Heart right ventricle (tissue), 16 donors: ENCODE measurements around the gene POLR2I. TPM values are rescaled to one million over a fixed set of nuclear protein-coding genes. Genes with fewer than 3 reads are reported as not detected.

Experiments used
- ATAC-seq, 8 donors: fragments of 200-7000 bp; cut with Tn5 transposase; one replicate each; pipeline ENCODE4 v1.9.1; 2020; ENCODE audit warnings: mild to moderate bottlenecking in 8 of 8, moderate library complexity in 8 of 8, moderate number of reproducible peaks in 1 of 8
- DNase-seq, 2 donors: peaks; one replicate each; pipeline ENCODE4 v3.0.0-alpha.2; 2020
- H3K27ac ChIP-seq, 10 donors: fragments of 200-600 bp; sonication (generic) in 2 of 10; one replicate each; pipeline versions ENCODE4 v1.5.0 to v1.8.0; 2020 to 2022; ENCODE audit warnings: mild to moderate bottlenecking in 3 of 10
- H3K27me3 ChIP-seq, 7 donors: fragments of 200-600 bp; one replicate each; pipeline ENCODE4 v1.8.0; 2021 to 2022; ENCODE audit warnings: mild to moderate bottlenecking in 2 of 7
- H3K36me3 ChIP-seq, 9 donors: fragments of 200-600 bp; sonication (generic) in 1 of 9; one replicate each; pipeline versions ENCODE4 v1.5.0 to v1.8.0; 2020 to 2022; ENCODE audit warnings: mild to moderate bottlenecking in 2 of 9
- H3K4me1 ChIP-seq, 9 donors: fragments of 200-600 bp; sonication (generic) in 1 of 9; one replicate each; pipeline versions ENCODE4 v1.5.0 to v1.8.0; 2020 to 2022; ENCODE audit warnings: mild to moderate bottlenecking in 4 of 9
- H3K4me3 ChIP-seq, 10 donors: fragments of 200-600 bp; sonication (generic) in 2 of 10; one replicate each; pipeline versions ENCODE4 v1.5.0 to v1.8.0; 2020 to 2022; ENCODE audit warnings: mild to moderate bottlenecking in 7 of 10, moderate library complexity in 2 of 10
- H3K9me3 ChIP-seq, 11 donors: fragments of 200-600 bp in 10 of 11; sonication (generic) in 2 of 11; one replicate each; pipeline versions ENCODE4 v1.5.0 to v1.8.0; 2013 to 2022; ENCODE audit warnings: mild to moderate bottlenecking in 2 of 11, control low read depth in 1 of 11, moderate library complexity in 1 of 11
- WGBS, 2 donors: extraction: QIAGEN DNeasy Blood & Tissue Kit; methylation state at CpG; one replicate each; pipeline ENCODE4 v1.1.7; 2013; ENCODE audit warnings: inconsistent platforms in 1 of 2; 5-methylcytosine and 5-hydroxymethylcytosine counted together
- intact Hi-C, 10 donors: fragments of 100-400 bp; cut with DNase I; formaldehyde crosslinking; loops; one replicate each; pipeline versions ENCODE4 v1.11.1 to v1.14.2; 2022
- long read RNA-seq, 3 donors: library from polyadenylated mRNA; unstranded; transcript quantifications; one replicate each; pipeline ENCODE4 v2.0.0, GENCODE V29; 2020 to 2021
- polyA plus RNA-seq, 2 donors: library from polyadenylated mRNA; stranded (reverse); fragments of 200-250 nt; gene quantifications; one replicate each; pipeline ENCODE4 v1.2.3, GENCODE V29; 2013
- total RNA-seq, 10 donors: library from RNA; stranded (reverse); fragmentation: NEBNext Ultra II Directional in 3 of 10; extraction: Animal tissue kit (Norgen Biotek cat#: 25700) in 3 of 10; gene quantifications; one replicate each; pipeline versions ENCODE4 v1.2.1 to v1.2.4, GENCODE V29; 2021 to 2023
- TF ChIP-seq, protein P1 (sequence below), 9 donors: fragments of 200-600 bp; sonication (generic) in 2 of 9; IDR thresholded peaks; one replicate each; pipeline versions ENCODE4 v1.5.0 to v1.8.0; 2021 to 2022; ENCODE audit warnings: antibody characterized with exemption in 9 of 9, mild to moderate bottlenecking in 5 of 9, moderate library complexity in 1 of 9
- donor health status: Arrhythmogenic right ventricular cardiomyopathy.
- donor health status: ischemic (EF 13 %, LVEDD 7.1; RV severe dilation, severe dysfunction).
- donor health status: healthy with polysubstance abuse.
- donor health status: DM: no; HTN: yes; CAD: no.
- donor health status: DM: no; HTN: no; CAD: no.
- donor health status: ischemic (EF 25% LVEDD 6.9; RV normal size, moderate dysfunction).
- donor health status: ischemic (EF 25% LVEDD 5.7; RV mildly dilated, moderate dysfunction).
- donor health status: healthy.
- donor health status: DM: yes; HTN: yes; CAD: no.
- donor health status: Ischemic cardiomyopathy.
- donor health status: ischemic (EF 35%, LVEDD 5.7; RV mildly dilated, moderate dysfunction).
- donor health status: nonischemic (EF 11% LVEDD 7.7; RV severe dilation, severe dysfunction).
- donor health status: DM: yes; HTN: yes; CAD: no.
- donor health status: PGD.
- donor health status: ischemic (EF 29% LVEDD 5.4; RV normal size, mild dysfunction).
- donor health status: nonischemic (EF 23%, LVEDD 6.1; RV moderate dilation, normal function).

POLR2I gene
- 100 to 1,000 TPM in 6 of 10 donors, 10 to 100 TPM in 4; 83.7 to 139 (median 105) TPM for total RNA-seq
- polyA plus RNA-seq = 100 to 1,000 TPM; 153 TPM
- long read RNA-seq, donor 1, transcript POLR2I-201 (6 exons, 913 nt) = major isoform, 59 of 78 reads
- long read RNA-seq, donor 1, transcript POLR2I-202 (5 exons, 368 nt) = minor isoform, 5 of 78 reads
- long read RNA-seq, donor 1, partial matches to known transcripts = 9 of 78 reads
- long read RNA-seq, donor 1, other reads (novel, unspliced or antisense) = 0 of 78 reads
- long read RNA-seq, donor 2, transcript POLR2I-201 (6 exons, 913 nt) = major isoform, 68 of 87 reads
- long read RNA-seq, donor 2, partial matches to known transcripts = 10 of 87 reads
- long read RNA-seq, donor 2, other reads (novel, unspliced or antisense) = 1 of 87 reads
- long read RNA-seq, donor 3, transcript POLR2I-201 (6 exons, 913 nt) = major isoform, 6 of 9 reads
- long read RNA-seq, donor 3, partial matches to known transcripts = 1 of 9 reads
- long read RNA-seq, donor 3, other reads (novel, unspliced or antisense) = 0 of 9 reads

DNA sequence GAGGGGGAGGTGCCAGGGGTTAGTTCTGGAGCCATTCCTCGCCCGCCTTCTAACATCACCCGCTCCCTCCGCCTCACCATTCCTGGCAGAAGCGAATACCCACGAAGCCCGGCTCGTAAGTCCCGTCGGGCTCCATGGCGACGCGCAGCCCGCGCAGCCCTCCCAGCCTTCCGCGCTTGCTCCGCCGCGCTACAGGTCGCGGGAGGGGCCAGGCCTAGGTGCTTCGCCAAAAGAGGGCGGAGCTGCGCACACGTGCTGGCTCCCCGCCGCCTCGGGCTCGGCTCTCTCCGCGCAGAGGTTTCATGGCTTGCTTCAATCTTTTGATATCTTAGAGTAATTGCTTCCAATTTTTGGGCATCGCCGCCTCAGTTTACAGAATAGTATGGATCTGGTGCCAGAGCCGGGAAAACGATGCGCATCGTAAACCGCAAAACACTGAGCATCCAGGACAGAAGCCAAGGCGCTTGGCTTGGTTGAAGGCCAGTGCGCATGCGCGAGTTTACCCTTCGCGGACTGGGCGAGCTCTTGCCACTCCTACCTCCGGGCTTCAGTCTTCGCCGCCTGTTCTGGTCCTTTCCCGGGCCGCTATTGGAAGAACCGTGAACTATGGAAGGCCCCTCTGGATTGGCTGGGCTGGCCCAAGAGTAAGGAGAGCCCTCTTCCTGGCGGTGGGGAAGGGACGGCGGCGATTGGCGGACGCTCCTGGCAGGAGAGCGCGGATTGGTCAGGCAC lies at the start of gene POLR2I:
TSS of gene POLR2I (minus strand) at position 155 of the 732 bp plus-strand sequence. CDS start at position 136, 19 bp downstream.
- TF ChIP-seq, protein P1, sequence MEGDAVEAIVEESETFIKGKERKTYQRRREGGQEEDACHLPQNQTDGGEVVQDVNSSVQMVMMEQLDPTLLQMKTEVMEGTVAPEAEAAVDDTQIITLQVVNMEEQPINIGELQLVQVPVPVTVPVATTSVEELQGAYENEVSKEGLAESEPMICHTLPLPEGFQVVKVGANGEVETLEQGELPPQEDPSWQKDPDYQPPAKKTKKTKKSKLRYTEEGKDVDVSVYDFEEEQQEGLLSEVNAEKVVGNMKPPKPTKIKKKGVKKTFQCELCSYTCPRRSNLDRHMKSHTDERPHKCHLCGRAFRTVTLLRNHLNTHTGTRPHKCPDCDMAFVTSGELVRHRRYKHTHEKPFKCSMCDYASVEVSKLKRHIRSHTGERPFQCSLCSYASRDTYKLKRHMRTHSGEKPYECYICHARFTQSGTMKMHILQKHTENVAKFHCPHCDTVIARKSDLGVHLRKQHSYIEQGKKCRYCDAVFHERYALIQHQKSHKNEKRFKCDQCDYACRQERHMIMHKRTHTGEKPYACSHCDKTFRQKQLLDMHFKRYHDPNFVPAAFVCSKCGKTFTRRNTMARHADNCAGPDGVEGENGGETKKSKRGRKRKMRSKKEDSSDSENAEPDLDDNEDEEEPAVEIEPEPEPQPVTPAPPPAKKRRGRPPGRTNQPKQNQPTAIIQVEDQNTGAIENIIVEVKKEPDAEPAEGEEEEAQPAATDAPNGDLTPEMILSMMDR (IDR thresholded peaks at IDR 0.05) = no peak
- Histone ChIP-seq H3K4me1 (peaks cover 7 to 30% (median 24%) of the 10 kb centered on the region in 9 donors), H3K9me3 (no peaks in the 10 kb centered on the region), H3K36me3 (peaks cover 0 to 68% (median 11%) of the 10 kb centered on the region in 9 donors), H3K27ac (peak within 1 kb of the TSS; percentile 41 to 93 (median 89)), H3K4me3 (peak within 1 kb of the TSS; percentile 71 to 90 (median 78)), H3K27me3 (no peaks in the 10 kb centered on the region)
- 0 to 1% methylated on average over 60 of the region's 60 CpGs for WGBS, 2 donors
- peak; percentile 98 to 100 for DNase-seq
- intact Hi-C loops = loop anchor here in 8 of 10 donors (1.0 to 10.0 kb wide), 8 partner anchors 50 to 120 kb away; partner anchors contain the start of genes THAP8 (in 4 of the 8), WDR62 (in 4 of the 8), SDHAF1 (in 1 of the 8) and ZNF146 (in 1 of the 8)
- ATAC-seq = peak; percentile 93 to 98 (median 96)

- H3K27me3 ChIP-seq = no peaks in the 10 kb centered on the region
- 92 to 97% methylated on average over 12 of the region's 12 CpGs for WGBS, 2 donors
- intact Hi-C loops = no loop called here
- TF ChIP-seq, protein P1 (IDR thresholded peaks at IDR 0.05) = no peak
- H3K27ac ChIP-seq = no peak overlapping the region
- no peak for DNase-seq
- H3K4me3 ChIP-seq = no peak overlapping the region
- no peaks in the 10 kb centered on the region for H3K9me3 ChIP-seq
- no peak for ATAC-seq
- peaks cover 0 to 48% (median 0%) of the 10 kb centered on the region in 9 donors for H3K36me3 ChIP-seq
- peaks cover 0 to 14% (median 7%) of the 10 kb centered on the region in 9 donors for H3K4me1 ChIP-seq
Observed at GRCh38 chr19:36163813-36164212, 49.1 kb upstream of the POLR2I start.

GRCh38 chr19:36160821-36161596 lies 46.3 kb upstream of the POLR2I start:
- peaks cover 0 to 30% (median 0%) of the 10 kb centered on the region in 9 donors for H3K36me3 ChIP-seq
- peak in 3 of 8 donors; percentile 34 to 51 (median 41) for ATAC-seq

More at GRCh38 chr19:36160821-36161596, 46.3 kb upstream of the POLR2I start:
- Histone ChIP-seq H3K27ac (peak overlapping the region in 7 of 10 donors; percentile 17 to 68 (median 41)), H3K4me3 (no peak overlapping the region), H3K27me3 (no peaks in the 10 kb centered on the region), H3K9me3 (no peaks in the 10 kb centered on the region), H3K4me1 (peaks cover 0 to 36% (median 7%) of the 10 kb centered on the region in 9 donors)
- TF ChIP-seq, protein P1 (IDR thresholded peaks at IDR 0.05) = no peak
- DNase-seq = no peak
- intact Hi-C loops = no loop called here
- 42 to 61% methylated on average over 7 of the region's 7 CpGs for WGBS, 2 donors
